BJ (cell line): Measurements from ENCODE around the gene ASIC3. TPM values are rescaled to one million over a fixed set of nuclear protein-coding genes. Genes with fewer than 3 reads are reported as not detected.

ENCODE experiments used
- CTCF ChIA-PET: fragments of 350-600 bp; formaldehyde crosslinking; extraction: SDS; loops from one replicate; lab custom pipeline; 2021; ENCODE audit warnings: antibody characterized with exemption, inconsistent platforms; lab: Yijun Ruan, JAX
- POLR2A ChIA-PET: fragments of 300-600 bp; sonication (Branson Sonifier 250); formaldehyde crosslinking; extraction: SDS; loops from one replicate; lab custom pipeline; 2021; ENCODE audit warnings: antibody characterized with exemption; lab: Charles Lee
- DNase-seq: peaks from one replicate; pipeline ENCODE4 v3.0.0-alpha.2; 2011; ENCODE audit warnings: low read depth
- H3K27me3 ChIP-seq: 2 replicates; pipeline ENCODE4 v1.6.0; 2011; ENCODE audit warnings: low read length; ENCODE audit not compliant: control insufficient read depth, insufficient read depth
- H3K36me3 ChIP-seq: 2 replicates; pipeline ENCODE4 v1.5.1; 2011; ENCODE audit warnings: low read length; ENCODE audit not compliant: control insufficient read depth, insufficient read depth
- H3K4me3 ChIP-seq: 2 replicates; pipeline ENCODE4 v1.5.1; 2011; ENCODE audit warnings: low read depth, mild to moderate bottlenecking, control low read depth, low read length
- polyA plus RNA-seq: library from polyadenylated mRNA; depleted of rRNA; stranded (reverse); fragments of >200 nt; gene quantifications from 2 replicates; pipeline ENCODE4 v1.2.3, GENCODE V29; 2011
- TF ChIP-seq, protein P1 (sequence below): IDR thresholded peaks from 2 replicates; pipeline ENCODE4 v1.5.1; 2011; ENCODE audit warnings: low read depth, mild to moderate bottlenecking, control low read depth, inconsistent platforms, low read length, moderate library complexity; ENCODE audit not compliant: insufficient read depth

Gene ASIC3
- polyA plus RNA-seq, 1 experiment = 0.45 TPM

DNA sequence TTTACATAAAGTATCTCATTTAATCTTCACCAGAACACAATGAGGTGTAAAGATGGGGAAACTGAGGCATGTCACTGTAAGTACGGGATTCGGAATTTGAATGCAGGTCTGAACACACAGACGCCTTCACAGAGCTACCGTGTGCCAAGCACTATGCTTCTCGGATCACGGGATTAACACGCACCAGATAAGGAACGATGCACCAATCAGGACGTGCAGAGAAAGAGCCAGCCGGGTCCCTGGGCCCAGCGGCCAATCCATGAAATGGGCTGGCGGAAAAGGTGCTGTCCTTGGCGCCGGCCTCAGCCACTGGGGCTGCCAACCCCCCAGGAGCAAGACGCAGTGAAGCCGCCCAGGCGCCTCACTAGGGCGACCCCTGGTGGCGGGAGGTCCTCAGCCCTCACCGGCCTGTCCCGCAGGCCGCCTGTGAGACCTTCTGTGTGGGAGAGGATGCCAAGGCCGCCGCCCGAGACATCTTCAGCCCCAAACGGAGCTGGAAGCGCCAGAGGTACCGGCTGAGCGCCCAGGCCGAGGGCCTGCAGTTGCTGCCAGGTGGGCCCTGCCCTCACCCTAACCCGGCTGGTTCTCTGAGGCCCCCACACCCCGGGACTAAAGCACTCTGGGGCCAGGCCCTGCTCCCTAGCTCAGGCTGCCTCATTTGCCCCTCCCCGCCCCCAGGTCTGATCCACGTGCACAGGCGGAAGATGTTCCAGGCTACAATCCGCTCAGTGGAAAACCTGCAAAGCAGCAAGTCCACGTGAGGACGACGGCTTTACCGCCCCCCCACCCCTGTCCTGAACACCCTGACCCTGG is 39.6 kb upstream of the ASIC3 start:
- Histone ChIP-seq H3K27me3 (peaks cover 2% of the 10 kb centered on the region), H3K36me3 (no peaks in the 10 kb centered on the region), H3K4me3 (no peak overlapping the region)
- CTCF ChIA-PET = interaction anchor here (1.0 to 7.0 kb wide), 10 partner anchors 11 to 116 kb away, joined by 3 to 91 read pairs (median 6); partner anchors contain the start of genes ATG9B and NOS3
- no peak for DNase-seq
- POLR2A ChIA-PET = no interaction called here
- TF ChIP-seq, protein P1, sequence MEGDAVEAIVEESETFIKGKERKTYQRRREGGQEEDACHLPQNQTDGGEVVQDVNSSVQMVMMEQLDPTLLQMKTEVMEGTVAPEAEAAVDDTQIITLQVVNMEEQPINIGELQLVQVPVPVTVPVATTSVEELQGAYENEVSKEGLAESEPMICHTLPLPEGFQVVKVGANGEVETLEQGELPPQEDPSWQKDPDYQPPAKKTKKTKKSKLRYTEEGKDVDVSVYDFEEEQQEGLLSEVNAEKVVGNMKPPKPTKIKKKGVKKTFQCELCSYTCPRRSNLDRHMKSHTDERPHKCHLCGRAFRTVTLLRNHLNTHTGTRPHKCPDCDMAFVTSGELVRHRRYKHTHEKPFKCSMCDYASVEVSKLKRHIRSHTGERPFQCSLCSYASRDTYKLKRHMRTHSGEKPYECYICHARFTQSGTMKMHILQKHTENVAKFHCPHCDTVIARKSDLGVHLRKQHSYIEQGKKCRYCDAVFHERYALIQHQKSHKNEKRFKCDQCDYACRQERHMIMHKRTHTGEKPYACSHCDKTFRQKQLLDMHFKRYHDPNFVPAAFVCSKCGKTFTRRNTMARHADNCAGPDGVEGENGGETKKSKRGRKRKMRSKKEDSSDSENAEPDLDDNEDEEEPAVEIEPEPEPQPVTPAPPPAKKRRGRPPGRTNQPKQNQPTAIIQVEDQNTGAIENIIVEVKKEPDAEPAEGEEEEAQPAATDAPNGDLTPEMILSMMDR = peak; percentile 71

DNA sequence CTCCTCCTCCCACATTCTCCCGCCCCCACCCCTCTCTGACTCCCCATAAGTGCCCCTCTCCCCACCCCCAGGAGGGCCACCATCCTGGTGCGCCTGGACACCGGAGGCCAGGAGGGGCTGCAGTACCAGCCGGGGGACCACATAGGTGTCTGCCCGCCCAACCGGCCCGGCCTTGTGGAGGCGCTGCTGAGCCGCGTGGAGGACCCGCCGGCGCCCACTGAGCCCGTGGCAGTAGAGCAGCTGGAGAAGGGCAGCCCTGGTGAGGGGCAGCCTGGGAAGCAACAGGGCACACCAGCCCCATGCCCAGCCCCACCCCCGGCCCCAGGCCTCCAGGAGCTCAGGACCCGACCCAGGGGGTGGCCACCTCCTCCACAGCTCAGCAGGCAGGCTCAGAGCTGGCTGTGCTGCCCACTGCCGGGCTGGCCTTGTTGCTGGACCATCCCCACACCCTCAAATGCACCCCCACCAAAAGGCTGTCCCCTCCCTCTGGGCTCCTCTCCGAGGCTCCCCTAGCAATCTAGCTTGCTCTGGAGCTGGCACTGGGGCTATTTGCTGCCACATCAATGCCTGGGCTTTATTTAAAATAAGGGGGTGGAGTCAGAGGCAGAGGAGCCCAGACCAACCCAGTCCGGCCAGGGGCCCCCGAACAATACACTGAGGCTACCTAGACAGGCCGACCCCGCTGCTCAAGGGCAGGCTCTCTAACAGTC is 38.8 kb upstream of the ASIC3 start:
- peaks cover 2% of the 10 kb centered on the region for H3K27me3 ChIP-seq
- CTCF ChIA-PET = interaction anchor here (0.7 to 7.0 kb wide), 13 partner anchors 10 to 115 kb away, joined by 3 to 91 read pairs (median 4); partner anchors contain the start of genes ATG9B and NOS3
- no peak overlapping the region for H3K4me3 ChIP-seq
- TF ChIP-seq, protein P1 = no peak
- DNase-seq = no peak
- H3K36me3 ChIP-seq = no peaks in the 10 kb centered on the region
- POLR2A ChIA-PET = no interaction called here

DNA sequence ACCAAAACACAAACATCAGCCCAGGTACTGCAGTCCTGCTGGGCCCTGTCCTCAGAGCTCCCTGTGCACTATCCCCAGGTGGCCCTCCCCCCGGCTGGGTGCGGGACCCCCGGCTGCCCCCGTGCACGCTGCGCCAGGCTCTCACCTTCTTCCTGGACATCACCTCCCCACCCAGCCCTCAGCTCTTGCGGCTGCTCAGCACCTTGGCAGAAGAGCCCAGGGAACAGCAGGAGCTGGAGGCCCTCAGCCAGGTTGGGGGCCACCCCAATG is 38.4 kb upstream of the ASIC3 start:
- no peak for DNase-seq
- POLR2A ChIA-PET = no interaction called here
- peaks cover 2% of the 10 kb centered on the region for H3K27me3 ChIP-seq

DNA sequence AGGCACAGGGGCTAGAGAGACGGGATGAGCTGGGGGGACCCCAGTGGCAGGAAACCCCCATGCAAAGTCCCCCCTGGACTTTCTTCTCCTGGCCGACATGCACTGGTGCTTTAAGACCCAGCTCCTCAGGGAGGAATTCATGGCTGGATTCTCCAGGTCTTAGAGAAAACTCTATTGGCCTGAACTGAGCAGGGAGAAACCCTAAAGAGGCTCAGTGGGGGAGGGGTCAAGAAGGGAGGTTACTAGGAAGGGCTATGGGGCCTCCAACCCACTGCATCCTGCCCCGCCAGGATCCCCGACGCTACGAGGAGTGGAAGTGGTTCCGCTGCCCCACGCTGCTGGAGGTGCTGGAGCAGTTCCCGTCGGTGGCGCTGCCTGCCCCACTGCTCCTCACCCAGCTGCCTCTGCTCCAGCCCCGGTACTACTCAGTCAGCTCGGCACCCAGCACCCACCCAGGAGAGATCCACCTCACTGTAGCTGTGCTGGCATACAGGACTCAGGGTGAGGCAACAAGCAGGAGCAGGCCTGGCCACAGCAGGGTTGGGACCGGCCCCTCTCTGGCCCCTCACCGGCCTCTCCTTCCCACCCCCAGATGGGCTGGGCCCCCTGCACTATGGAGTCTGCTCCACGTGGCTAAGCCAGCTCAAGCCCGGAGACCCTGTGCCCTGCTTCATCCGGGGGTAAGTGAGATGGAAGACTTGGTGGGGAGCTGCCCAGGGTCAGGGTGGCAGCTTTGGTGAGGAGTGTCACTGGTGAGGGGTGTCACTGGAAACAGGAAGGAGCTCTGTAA is 37.8 kb upstream of the ASIC3 start:
- no peak overlapping the region for H3K4me3 ChIP-seq
- CTCF ChIA-PET = interaction anchor here (0.7 to 7.0 kb wide), 15 partner anchors 9 to 114 kb away, joined by 3 to 91 read pairs (median 3); partner anchors contain the start of gene NOS3
- POLR2A ChIA-PET = no interaction called here
- DNase-seq = no peak
- TF ChIP-seq, protein P1 = no peak
- H3K27me3 ChIP-seq = peaks cover 2% of the 10 kb centered on the region
- H3K36me3 ChIP-seq = no peaks in the 10 kb centered on the region

More for the DNA sequence above, 38.4 kb upstream of the ASIC3 start:
- TF ChIP-seq, protein P1 = no peak
- H3K36me3 ChIP-seq = no peaks in the 10 kb centered on the region
- H3K4me3 ChIP-seq = no peak overlapping the region
- CTCF ChIA-PET = interaction anchor here (0.7 to 7.0 kb wide), 12 partner anchors 10 to 114 kb away, joined by 3 to 91 read pairs (median 4); partner anchors contain the start of gene NOS3
